HEK293T (cell line): ENCODE data around the gene TECPR1.

Experiments used
- CTCF ChIA-PET: fragments of 350-600 bp; formaldehyde crosslinking; extraction: SDS; loops from one replicate; lab custom pipeline; 2021; ENCODE audit warnings: antibody characterized with exemption, inconsistent platforms; lab: Yijun Ruan, JAX
- POLR2A ChIA-PET: fragments of 350-600 bp; formaldehyde crosslinking; extraction: SDS; loops from one replicate; lab custom pipeline; 2020; ENCODE audit warnings: antibody characterized with exemption, inconsistent platforms; lab: Yijun Ruan, JAX
- DNase-seq: peaks from one replicate; pipeline ENCODE4 v3.0.0; 2012; ENCODE audit warnings: mixed read lengths; ENCODE audit errors: extremely low spot score
- ARNT ChIP-seq: fragments of 450-650 bp; IDR thresholded peaks from 2 replicates; pipeline ENCODE4 v1.6.1; 2017; ENCODE audit warnings: mild to moderate bottlenecking
- BHLHE40 ChIP-seq: fragments of 450-650 bp; IDR thresholded peaks from 2 replicates; pipeline ENCODE4 v1.6.1; 2016; ENCODE audit warnings: mild to moderate bottlenecking, moderate library complexity, borderline replicate concordance
- CTBP1 ChIP-seq: fragments of 450-650 bp; IDR thresholded peaks from 2 replicates; pipeline ENCODE4 v1.6.1; 2016; ENCODE audit warnings: borderline replicate concordance
- ELF4 ChIP-seq: fragments of 450-650 bp; IDR thresholded peaks from 2 replicates; pipeline ENCODE4 v1.6.1; 2017; ENCODE audit warnings: antibody characterized with exemption
- FOXA1 ChIP-seq: fragments of 450-650 bp; IDR thresholded peaks from 2 replicates; pipeline ENCODE4 v1.6.1; 2016; ENCODE audit warnings: mild to moderate bottlenecking
- FOXK2 ChIP-seq: fragments of 450-650 bp; IDR thresholded peaks from 2 replicates; pipeline ENCODE4 v1.6.1; 2016; ENCODE audit warnings: mild to moderate bottlenecking
- FOXM1 ChIP-seq: fragments of 450-650 bp; IDR thresholded peaks from 2 replicates; pipeline ENCODE4 v1.6.1; 2017; ENCODE audit warnings: mild to moderate bottlenecking, borderline replicate concordance
- HDGF ChIP-seq: fragments of 450-650 bp; IDR thresholded peaks from 2 replicates; pipeline ENCODE4 v1.6.1; 2017; ENCODE audit warnings: antibody characterized with exemption, borderline replicate concordance
- L3MBTL2 ChIP-seq: fragments of 450-650 bp; conservative IDR thresholded peaks from 2 replicates; pipeline ENCODE4 v1.6.1; 2016; ENCODE audit warnings: mild to moderate bottlenecking
- LEF1 ChIP-seq: fragments of 450-650 bp; IDR thresholded peaks from 2 replicates; pipeline ENCODE4 v1.6.1; 2017; ENCODE audit warnings: mild to moderate bottlenecking, borderline replicate concordance
- NFRKB ChIP-seq: fragments of 450-650 bp; IDR thresholded peaks from 2 replicates; pipeline ENCODE4 v1.6.1; 2016; ENCODE audit warnings: mild to moderate bottlenecking, moderate library complexity
- PKNOX1 ChIP-seq: fragments of 450-650 bp; IDR thresholded peaks from 2 replicates; pipeline ENCODE4 v1.6.1; 2016
- SP1 ChIP-seq: fragments of 450-650 bp; IDR thresholded peaks from 2 replicates; pipeline ENCODE4 v1.6.1; 2017
- SUZ12 ChIP-seq: fragments of 450-650 bp; IDR thresholded peaks from 2 replicates; pipeline ENCODE4 v1.6.1; 2016; ENCODE audit warnings: mild to moderate bottlenecking
- TARDBP ChIP-seq: fragments of 450-650 bp; IDR thresholded peaks from 2 replicates; pipeline ENCODE4 v1.6.1; 2016
- ZNF384 ChIP-seq: fragments of 450-650 bp; IDR thresholded peaks from 2 replicates; pipeline ENCODE4 v1.6.1; 2016

TECPR1 gene

GRCh38 chr7:98189559-98189958 is 62.5 kb downstream of the TECPR1 start:
- POLR2A ChIA-PET = no interaction called here
- CTCF ChIA-PET = no interaction called here

GRCh38 chr7:98187138-98187502 is 64.9 kb downstream of the TECPR1 start:
- ChIA-PET CTCF (no interaction called here), POLR2A (no interaction called here)
- DNase-seq = no peak
- TF ChIP-seq PKNOX1 (peak; percentile 56), ZNF384 (no peak)

More at GRCh38 chr7:98189559-98189958, 62.5 kb downstream of the TECPR1 start:
- TF ChIP-seq FOXM1 = no peak
- TF ChIP-seq TARDBP = no peak
- no peak for DNase-seq

- ChIA-PET CTCF (no interaction called here), POLR2A (no interaction called here)
- no peak for TF ChIP-seq L3MBTL2
- TF ChIP-seq SUZ12 = no peak
- TF ChIP-seq SP1 = no peak
- no peak for TF ChIP-seq TARDBP
- TF ChIP-seq CTBP1 = no peak
- TF ChIP-seq ELF4 = no peak
- TF ChIP-seq LEF1 = no peak
- TF ChIP-seq FOXM1 = no peak
- no peak for DNase-seq
Observed at GRCh38 chr7:98186452-98187137, 65.4 kb downstream of the TECPR1 start.

- ChIA-PET POLR2A (no interaction called here), CTCF (no interaction called here)
- TF ChIP-seq FOXM1 (no peak), NFRKB (no peak), CTBP1 (no peak), FOXA1 (no peak), SP1 (no peak), L3MBTL2 (no peak), ZNF384 (no peak), BHLHE40 (no peak), SUZ12 (no peak)
- DNase-seq = no peak
Observed at GRCh38 chr7:98185101-98185500, 66.9 kb downstream of the TECPR1 start.

- TF ChIP-seq HDGF (no peak), FOXK2 (no peak), FOXA1 (no peak), ZNF384 (no peak), SUZ12 (no peak), SP1 (no peak), BHLHE40 (no peak), PKNOX1 (no peak), CTBP1 (no peak), FOXM1 (no peak), ARNT (no peak), NFRKB (no peak), LEF1 (no peak), TARDBP (no peak)
- CTCF ChIA-PET = interaction anchor here (1.1 to 1.2 kb wide), 2 partner anchors 12 to 160 kb away, joined by 3 to 4 read pairs; no protein-coding TSS in a partner anchor
- POLR2A ChIA-PET = no interaction called here
- DNase-seq = no peak
Observed at GRCh38 chr7:98180751-98181150, 71.3 kb downstream of the TECPR1 start.

- no peak for DNase-seq
- CTCF ChIA-PET = interaction anchor here (0.6 kb wide), 1 partner anchor 158 kb away, joined by 4 read pairs; no protein-coding TSS in a partner anchor
- no peak for TF ChIP-seq LEF1
- no peak for TF ChIP-seq CTBP1
- no peak for TF ChIP-seq TARDBP
- TF ChIP-seq L3MBTL2 = no peak
- no peak for TF ChIP-seq FOXA1
- no peak for TF ChIP-seq FOXM1
- no peak for TF ChIP-seq SUZ12
- no peak for TF ChIP-seq SP1
- TF ChIP-seq ARNT = no peak
- no peak for TF ChIP-seq ELF4
- TF ChIP-seq ZNF384 = no peak
- no peak for TF ChIP-seq FOXK2
- TF ChIP-seq PKNOX1 = no peak
- no peak for TF ChIP-seq HDGF
- no peak for TF ChIP-seq BHLHE40
- POLR2A ChIA-PET = no interaction called here
Observed at GRCh38 chr7:98178762-98179490, 73.1 kb downstream of the TECPR1 start.
